GM12878 (cell line): ENCODE data around the gene BDH1. TPM values are rescaled to one million over a fixed set of nuclear protein-coding genes. Genes with fewer than 3 reads are reported as not detected.
"Not testable (repeated sequence)": the region's sequence is repeated elsewhere in the genome, so short reads cannot be mapped to it uniquely, and the experiment has no call there.

ENCODE experiments used
- ATAC-seq: fragments of 200-7000 bp; cut with Tn5 transposase; 3 replicates; pipeline ENCODE4 v1.9.1; 2020; ENCODE audit warnings: mild to moderate bottlenecking, moderate library complexity
- BruUV-seq: library from RNA; stranded (reverse); fragments of 400-500 nt; replicated peaks from 2 replicates; lab custom pipeline; 2021; lab: Mats Ljungman, UMichigan
- CTCF ChIA-PET: fragments of 300-600 bp; sonication (Branson Sonifier 250); formaldehyde crosslinking; extraction: SDS; loops from one replicate; lab custom pipeline; 2021; ENCODE audit warnings: inconsistent platforms; lab: Yijun Ruan, JAX
- POLR2A ChIA-PET: fragments of 350-600 bp; formaldehyde crosslinking; extraction: SDS; loops from one replicate; lab custom pipeline; 2021; ENCODE audit warnings: inconsistent platforms; lab: Charles Lee
- RAD21 ChIA-PET: fragments of 300-600 bp; sonication (Branson Sonifier 250); formaldehyde crosslinking; loops from one replicate; lab custom pipeline; 2023; ENCODE audit warnings: antibody characterized with exemption; ENCODE audit not compliant: unreplicated experiment; lab: Charles Lee
- SMC1A ChIA-PET: fragments of 300-600 bp; sonication (Branson Sonifier 250); formaldehyde crosslinking; loops from one replicate; lab custom pipeline; 2023; ENCODE audit not compliant: unreplicated experiment, uncharacterized antibody; lab: Charles Lee
- DNase-seq: peaks from one replicate; pipeline ENCODE4 v3.0.0-alpha.2; 2011; ENCODE audit warnings: low read depth, low spot score
- FAIRE-seq: peaks from 3 replicates; lab custom pipeline; 2011; peaks lifted over from hg19 to GRCh38; lab: Jason Lieb, UNC
- H2AFZ ChIP-seq: 2 replicates; pipeline ENCODE4 v1.6.0; 2011; ENCODE audit warnings: low read depth, low read length, control low read depth; ENCODE audit not compliant: control insufficient read depth
- H3K27ac ChIP-seq: 2 replicates; pipeline ENCODE4 v1.5.1; 2011; ENCODE audit warnings: control low read depth; ENCODE audit not compliant: control insufficient read depth, insufficient read depth
- H3K27me3 ChIP-seq, 2 experiments: replicated peaks in 1 of 2; 2 replicates each; pipeline versions ENCODE4 v1.6.0 to v1.6.1; 2011; ENCODE audit warnings: low read length in 1 of 2; ENCODE audit not compliant: control insufficient read depth in 2 of 2, insufficient read depth in 2 of 2
- H3K36me3 ChIP-seq, 2 experiments: 2 replicates each; pipeline ENCODE4 v1.5.1; 2011; ENCODE audit warnings: low read length in 1 of 2; ENCODE audit not compliant: control insufficient read depth in 2 of 2, insufficient read depth in 2 of 2
- H3K4me1 ChIP-seq: 2 replicates; pipeline ENCODE4 v1.6.1; 2011; ENCODE audit warnings: mild to moderate bottlenecking, low read length, moderate library complexity, mixed read lengths; ENCODE audit not compliant: control insufficient read depth, insufficient read depth
- H3K4me2 ChIP-seq: 2 replicates; pipeline ENCODE4 v1.6.0; 2011; ENCODE audit warnings: control low read depth; ENCODE audit not compliant: control insufficient read depth, insufficient read depth
- H3K4me3 ChIP-seq: fragments of 200-600 bp; sonication (generic); 2 replicates; pipeline ENCODE4 v1.5.1; 2016
- H3K79me2 ChIP-seq: 2 replicates; pipeline ENCODE4 v1.6.0; 2011; ENCODE audit warnings: low read length; ENCODE audit not compliant: control insufficient read depth, insufficient read depth
- H3K9ac ChIP-seq: 2 replicates; pipeline ENCODE4 v1.8.0; 2011; ENCODE audit warnings: low read length, control low read depth, mixed read lengths; ENCODE audit not compliant: control insufficient read depth, insufficient read depth
- H3K9me3 ChIP-seq: replicated peaks from 3 replicates; pipeline ENCODE4 v1.5.1; 2011; ENCODE audit warnings: mild to moderate bottlenecking, low read length; ENCODE audit not compliant: control insufficient read depth, insufficient read depth
- H4K20me1 ChIP-seq: 2 replicates; pipeline ENCODE4 v1.6.0; 2011; ENCODE audit not compliant: control insufficient read depth, insufficient read depth
- SKIL ChIP-seq: fragments of 450-650 bp; IDR thresholded peaks from 2 replicates; pipeline ENCODE4 v1.6.1; 2017; ENCODE audit warnings: mild to moderate bottlenecking, low read depth, inconsistent platforms; ENCODE audit not compliant: poor library complexity, severe bottlenecking
- WGBS: methylation state at CpG from one replicate; pipeline ENCODE4 v1.1.6; 2016; ENCODE audit warnings: low lambda C conversion rate; ENCODE audit not compliant: insufficient replicate concordance, insufficient coverage; ENCODE audit errors: missing lambda C conversion rate; 5-methylcytosine and 5-hydroxymethylcytosine counted together
- in situ Hi-C: fragments of 300-500 bp; cut with MboI; formaldehyde crosslinking; loops from 9 replicates; pipeline ENCODE4 v1.14.3; 2018; ENCODE audit warnings: mixed read lengths
- intact Hi-C: fragments of 100-400 bp; cut with micrococcal nuclease; formaldehyde crosslinking; loops from one replicate; pipeline ENCODE4 v1.14.2; 2022; ENCODE audit not compliant: unreplicated experiment
- polyA plus RNA-seq, 11 experiments: library from polyadenylated mRNA; depleted of rRNA in 4 of 11; unstranded in 6 of 11; stranded (reverse) in 5 of 11; fragments of >200 nt; fragmentation: Nextera tagmentation in 4 of 11; fragmentation: Illumina TruSeq in 1 of 11; extraction: Ambion mirVana in 4 of 11; extraction: Trizol in 1 of 11; gene quantifications; 1 replicate in 1 of 11; 2 replicates in 10 of 11; pipeline versions ENCODE4 v1.2.1 to v1.2.3, GENCODE V29; 2011 to 2016; ENCODE audit warnings: inconsistent platforms in 2 of 11, missing spikeins in 2 of 11, low read depth in 1 of 11
- total RNA-seq, 4 experiments: library from RNA; depleted of rRNA in 3 of 4; stranded (reverse); fragments of >200 nt in 3 of 4; fragmentation: Illumina TruSeq in 1 of 4; extraction: Trizol in 1 of 4; gene quantifications; 2 replicates each; pipeline versions ENCODE4 v1.2.1 to v1.2.3, GENCODE V29; 2013 to 2021

BDH1 gene
- total and polyA plus RNA-seq, 10 of the 15 experiments (the other 5 are each of a cell fraction or from before 2014, with no cell fraction given): 11.3 to 84.5 (median 60.3) TPM

GRCh38 chr3:197575362-197575761 is 19.6 kb upstream of the BDH1 start:
- no peak overlapping the region for H2AFZ ChIP-seq
- no peak overlapping the region for H3K4me2 ChIP-seq
- ChIA-PET RAD21 (no interaction called here), CTCF (no interaction called here), SMC1A (interaction anchor here (1.4 to 2.5 kb wide), 2 partner anchors 11 to 14 kb away, joined by 3 to 7 read pairs; no protein-coding TSS in a partner anchor), POLR2A (interaction anchor here (0.6 to 0.7 kb wide), 5 partner anchors 8 to 934 kb away, joined by 3 to 11 read pairs (median 8); no protein-coding TSS in a partner anchor)
- in situ Hi-C loops: no loop called here
- FAIRE-seq: no peak
- no peak overlapping the region for H3K4me3 ChIP-seq
- no peak for TF ChIP-seq SKIL
- H3K27ac ChIP-seq: no peak overlapping the region
- BruUV-seq: no TSS peak
- H3K4me1 ChIP-seq: no peaks in the 10 kb centered on the region
- H3K9ac ChIP-seq: no peak overlapping the region
- no peak for DNase-seq
- 41% methylated on average over 5 of the region's 5 CpGs for WGBS
- H4K20me1 ChIP-seq: no peaks in the 10 kb centered on the region
- ATAC-seq: peak; percentile 64
- no peaks in the 10 kb centered on the region for H3K36me3 ChIP-seq
- H3K9me3 ChIP-seq: peaks cover 5% of the 10 kb centered on the region; the same call in 2 of the 3 replicates
- H3K27me3 ChIP-seq: no peaks in the 10 kb centered on the region
- intact Hi-C loops: no loop called here
- H3K79me2 ChIP-seq: no peaks in the 10 kb centered on the region

GRCh38 chr3:197574396-197574991 is 18.7 kb upstream of the BDH1 start:
- H2AFZ ChIP-seq, H3K4me2 ChIP-seq, H3K27me3 ChIP-seq, H3K36me3 ChIP-seq, H3K9ac ChIP-seq, POLR2A ChIA-PET, H3K27ac ChIP-seq, in situ Hi-C loops, ATAC-seq, RAD21 ChIA-PET, CTCF ChIA-PET, intact Hi-C loops, H3K79me2 ChIP-seq, FAIRE-seq, H3K9me3 ChIP-seq, H3K4me3 ChIP-seq, BruUV-seq, SMC1A ChIA-PET, H3K4me1 ChIP-seq, H4K20me1 ChIP-seq, DNase-seq: not testable (repeated sequence)
- 40% methylated on average over 4 of the region's 4 CpGs for WGBS
